GM12872 (cell line): Measurements from ENCODE around the gene POLG2.

Experiments
- CTCF ChIP-seq: IDR thresholded peaks from 3 replicates; pipeline ENCODE4 v1.5.1; 2011; ENCODE audit warnings: low read depth, mild to moderate bottlenecking, low read length, moderate library complexity; ENCODE audit not compliant: insufficient read depth

POLG2 gene

GRCh38 chr17:64534187-64534586, 37.3 kb upstream of the POLG2 start:
- peak; percentile 33; the same call in 1 of the 3 replicates for TF ChIP-seq CTCF

GRCh38 chr17:64533784-64534183, 36.9 kb upstream of the POLG2 start:
- TF ChIP-seq CTCF, result no peak

DNA sequence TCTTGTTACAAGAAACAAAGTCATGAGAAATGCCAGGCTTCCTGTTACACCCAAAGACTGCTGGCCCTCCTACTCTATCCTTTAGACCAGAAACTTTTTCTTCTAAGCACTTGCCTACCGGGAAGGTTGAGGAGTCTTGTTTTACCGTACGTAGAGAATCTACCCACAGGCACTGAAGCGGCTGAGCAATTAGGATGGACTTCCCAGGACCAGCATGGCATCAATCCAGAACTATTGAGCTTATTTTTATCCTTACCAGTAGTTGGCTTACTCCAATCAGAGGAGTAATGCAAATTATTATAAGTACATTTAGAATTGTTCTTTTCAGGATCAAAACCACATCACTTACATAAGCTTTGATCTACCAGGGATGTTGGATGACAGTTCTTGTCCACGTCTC, 35.6 kb upstream of the POLG2 start:
- no peak for TF ChIP-seq CTCF

- TF ChIP-seq CTCF, result no peak
Measured at GRCh38 chr17:64531955-64532371, 35.1 kb upstream of the POLG2 start.

GRCh38 chr17:64529221-64529620, 32.4 kb upstream of the POLG2 start:
- no peak for TF ChIP-seq CTCF

- TF ChIP-seq CTCF, result no peak
Measured at GRCh38 chr17:64527914-64528313, 31.1 kb upstream of the POLG2 start.

DNA sequence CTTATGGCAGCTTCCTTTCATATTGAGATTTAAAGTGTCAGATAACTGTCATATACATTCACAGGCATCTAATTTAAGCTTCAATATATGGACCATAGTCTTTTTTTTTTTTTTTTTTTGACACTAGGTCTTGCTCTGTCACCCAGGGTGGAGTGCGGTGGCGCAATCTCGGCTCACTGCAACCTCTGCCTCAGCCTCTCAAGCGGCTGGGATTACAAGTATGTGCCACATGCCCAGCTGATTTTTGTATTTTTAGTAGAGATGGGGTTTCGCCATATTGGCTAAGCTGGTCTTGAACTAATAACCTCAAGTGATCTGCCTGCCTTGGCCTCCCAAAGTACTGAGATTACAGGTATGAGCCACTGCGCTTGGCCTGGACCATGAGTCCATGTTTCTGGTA, 23.5 kb upstream of the POLG2 start:
- TF ChIP-seq CTCF, result no peak

GRCh38 chr17:64519601-64520000, 22.7 kb upstream of the POLG2 start:
- TF ChIP-seq CTCF, result no peak
